HFFc6 (cell line): Measurements from ENCODE around the gene TGFB2. TPM values are rescaled to one million over a fixed set of nuclear protein-coding genes. Genes with fewer than 3 reads are reported as not detected.

Experiments
- DNase-seq: peaks from one replicate; pipeline ENCODE4 v3.0.0-alpha.2; 2018
- H3K27ac Mint-ChIP-seq: 2 replicates; pipeline ENCODE4 v1.8.0; 2020; ENCODE audit warnings: mild to moderate bottlenecking, mixed read lengths
- H3K27me3 Mint-ChIP-seq: 2 replicates; pipeline ENCODE4 v1.8.0; 2021; ENCODE audit warnings: mild to moderate bottlenecking, moderate library complexity, mixed read lengths; ENCODE audit not compliant: insufficient read depth
- H3K36me3 Mint-ChIP-seq: 2 replicates; pipeline ENCODE4 v1.8.0; 2021; ENCODE audit warnings: low read depth, mixed read lengths
- H3K4me1 Mint-ChIP-seq: 2 replicates; pipeline ENCODE4 v1.8.0; 2020; ENCODE audit warnings: low read depth, mixed read lengths
- H3K4me3 Mint-ChIP-seq: 2 replicates; pipeline ENCODE4 v1.8.0; 2020; ENCODE audit warnings: mild to moderate bottlenecking, moderate library complexity, mixed read lengths
- H3K9me3 Mint-ChIP-seq: 2 replicates; pipeline ENCODE4 v1.8.0; 2020; ENCODE audit warnings: mild to moderate bottlenecking, mixed read lengths
- total RNA-seq, 6 experiments: library from RNA; stranded (reverse); fragmentation: NEBNext Ultra II Directional; extraction: Animal tissue kit (Norgen Biotek cat#: 25700); gene quantifications; 2 replicates in 1 of 6; 3 replicates in 5 of 6; pipeline ENCODE4 v1.2.3, GENCODE V29; 2021
- TF ChIP-seq, protein P1 (sequence below): fragments of 200-600 bp; sonication (generic); IDR thresholded peaks from 2 replicates; pipeline ENCODE4 v1.5.0; 2021; ENCODE audit warnings: antibody characterized with exemption, mild to moderate bottlenecking

TGFB2 gene
- total RNA-seq, 6 experiments from 2014 or later: 2.0 to 11.8 (median 2.5) TPM

- H3K4me1 Mint-ChIP-seq: peaks cover 42% of the 10 kb centered on the region
- TF ChIP-seq, protein P1, sequence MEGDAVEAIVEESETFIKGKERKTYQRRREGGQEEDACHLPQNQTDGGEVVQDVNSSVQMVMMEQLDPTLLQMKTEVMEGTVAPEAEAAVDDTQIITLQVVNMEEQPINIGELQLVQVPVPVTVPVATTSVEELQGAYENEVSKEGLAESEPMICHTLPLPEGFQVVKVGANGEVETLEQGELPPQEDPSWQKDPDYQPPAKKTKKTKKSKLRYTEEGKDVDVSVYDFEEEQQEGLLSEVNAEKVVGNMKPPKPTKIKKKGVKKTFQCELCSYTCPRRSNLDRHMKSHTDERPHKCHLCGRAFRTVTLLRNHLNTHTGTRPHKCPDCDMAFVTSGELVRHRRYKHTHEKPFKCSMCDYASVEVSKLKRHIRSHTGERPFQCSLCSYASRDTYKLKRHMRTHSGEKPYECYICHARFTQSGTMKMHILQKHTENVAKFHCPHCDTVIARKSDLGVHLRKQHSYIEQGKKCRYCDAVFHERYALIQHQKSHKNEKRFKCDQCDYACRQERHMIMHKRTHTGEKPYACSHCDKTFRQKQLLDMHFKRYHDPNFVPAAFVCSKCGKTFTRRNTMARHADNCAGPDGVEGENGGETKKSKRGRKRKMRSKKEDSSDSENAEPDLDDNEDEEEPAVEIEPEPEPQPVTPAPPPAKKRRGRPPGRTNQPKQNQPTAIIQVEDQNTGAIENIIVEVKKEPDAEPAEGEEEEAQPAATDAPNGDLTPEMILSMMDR: no peak
Measured at GRCh38 chr1:218435528-218435927, 90.4 kb downstream of the TGFB2 start.

DNA sequence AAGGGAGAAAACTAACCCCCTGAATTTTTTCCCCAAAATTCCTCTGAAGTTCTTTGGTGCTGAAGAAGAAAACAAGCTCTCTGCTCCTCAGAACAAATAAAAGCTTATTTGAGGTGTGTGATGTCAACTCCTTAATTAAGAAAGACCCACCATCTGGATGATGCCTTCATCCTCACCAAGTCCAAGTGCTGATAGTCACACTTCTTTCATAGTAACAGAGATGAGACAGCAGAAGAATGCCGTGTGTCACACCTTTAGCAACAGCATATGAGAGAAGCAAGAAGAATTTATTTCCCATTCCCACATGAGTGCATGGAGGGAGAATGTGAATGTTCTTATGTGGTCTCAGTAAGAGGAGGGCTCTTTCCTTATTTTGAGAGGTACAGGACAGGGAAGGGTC is 91.2 kb downstream of the TGFB2 start:
- Mint-ChIP-seq H3K36me3 (no peaks in the 10 kb centered on the region), H3K4me1 (peaks cover 38% of the 10 kb centered on the region), H3K27me3 (no peaks in the 10 kb centered on the region), H3K27ac (no peak overlapping the region), H3K9me3 (no peaks in the 10 kb centered on the region), H3K4me3 (no peak overlapping the region)
- DNase-seq: no peak
- TF ChIP-seq, protein P1: no peak

More at GRCh38 chr1:218435528-218435927, 90.4 kb downstream of the TGFB2 start:
- Mint-ChIP-seq H3K9me3 (no peaks in the 10 kb centered on the region), H3K36me3 (no peaks in the 10 kb centered on the region), H3K4me3 (no peak overlapping the region), H3K27me3 (no peaks in the 10 kb centered on the region), H3K27ac (no peak overlapping the region)
- DNase-seq: no peak

GRCh38 chr1:218436997-218437396 is 91.9 kb downstream of the TGFB2 start:
- Mint-ChIP-seq H3K27ac (no peak overlapping the region), H3K9me3 (no peaks in the 10 kb centered on the region)
- no peak for DNase-seq

GRCh38 chr1:218439541-218440295 is 94.6 kb downstream of the TGFB2 start:
- Mint-ChIP-seq H3K27ac (no peak overlapping the region; the same call in 1 of the 2 replicates), H3K36me3 (no peaks in the 10 kb centered on the region), H3K4me3 (no peak overlapping the region), H3K9me3 (no peaks in the 10 kb centered on the region), H3K4me1 (peaks cover 16% of the 10 kb centered on the region; the same call in 1 of the 2 replicates), H3K27me3 (no peaks in the 10 kb centered on the region)
- DNase-seq: peak; percentile 21
- TF ChIP-seq, protein P1: no peak

More at GRCh38 chr1:218436997-218437396, 91.9 kb downstream of the TGFB2 start:
- peaks cover 32% of the 10 kb centered on the region for H3K4me1 Mint-ChIP-seq
- no peak overlapping the region for H3K4me3 Mint-ChIP-seq
- TF ChIP-seq, protein P1: no peak
- H3K27me3 Mint-ChIP-seq: no peaks in the 10 kb centered on the region
- H3K36me3 Mint-ChIP-seq: no peaks in the 10 kb centered on the region

GRCh38 chr1:218443255-218443654 is 98.1 kb downstream of the TGFB2 start:
- no peak overlapping the region for H3K27ac Mint-ChIP-seq
- no peaks in the 10 kb centered on the region for H3K9me3 Mint-ChIP-seq
- H3K4me3 Mint-ChIP-seq: no peak overlapping the region
- H3K4me1 Mint-ChIP-seq: 0 out of 2 replicates have a peak, but pooled peaks cover 8% of the 10 kb centered on the region
- DNase-seq: no peak
- no peaks in the 10 kb centered on the region for H3K27me3 Mint-ChIP-seq
- no peaks in the 10 kb centered on the region for H3K36me3 Mint-ChIP-seq
- TF ChIP-seq, protein P1: no peak
